ENCODE measurements around the gene MEX3A. TPM values are rescaled to one million over a fixed set of nuclear protein-coding genes. Genes with fewer than 3 reads are reported as not detected.

Gene MEX3A
- total RNA-seq, 1 donor from 2014 or later: 0.52 TPM

DNA sequence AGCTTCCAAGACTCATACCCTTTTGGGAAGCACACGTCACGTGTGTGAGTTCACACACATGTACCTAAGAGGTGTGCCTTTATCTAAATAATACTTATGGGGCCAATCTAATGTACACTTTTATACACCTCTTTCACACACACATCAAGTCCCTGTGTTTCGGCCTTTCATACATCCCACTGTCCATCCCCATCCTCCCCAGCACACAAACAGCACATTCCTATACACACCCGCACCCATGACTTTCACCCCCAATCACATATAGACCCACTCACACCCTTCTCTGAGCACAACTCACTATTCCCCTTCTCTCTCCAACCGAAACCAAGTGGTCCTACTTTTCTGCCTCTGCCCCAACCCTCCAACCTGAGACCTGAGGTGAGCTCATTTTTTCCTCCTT, 3.5 kb downstream of the MEX3A start:
- Histone ChIP-seq H3K4me1 (peaks cover 26% of the 10 kb centered on the region), H3K4me3 (no peak overlapping the region), H3K9me3 (no peaks in the 10 kb centered on the region), H3K27me3 (no peaks in the 10 kb centered on the region), H3K27ac (no peak overlapping the region), H3K36me3 (no peaks in the 10 kb centered on the region)
- ATAC-seq: no peak
- no peak for DNase-seq
- intact Hi-C loops (cut with DNase I): no loop called here
- no peak for TF ChIP-seq CTCF (IDR thresholded peaks at IDR 0.05)

DNA sequence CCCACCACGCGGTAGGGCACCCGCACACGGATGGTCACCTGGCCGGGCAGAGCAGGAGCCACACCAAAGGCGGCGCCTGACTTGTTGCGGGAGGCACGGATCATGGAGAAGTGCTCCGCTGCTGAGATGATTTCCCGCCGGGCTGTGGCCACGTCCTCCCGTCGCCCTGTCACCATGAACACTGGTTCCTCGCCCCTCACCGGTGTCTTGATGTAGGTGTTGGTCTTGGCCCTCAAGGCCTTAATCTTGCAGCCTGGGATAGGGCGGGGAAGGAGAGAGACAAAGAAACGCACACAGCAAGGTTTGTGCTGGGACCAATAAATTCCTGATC, 4.9 kb downstream of the MEX3A start:
- no peaks in the 10 kb centered on the region for H3K9me3 ChIP-seq
- no peak for DNase-seq
- peaks cover 17% of the 10 kb centered on the region for H3K4me1 ChIP-seq
- H3K36me3 ChIP-seq: no peaks in the 10 kb centered on the region
- peak overlapping the region; percentile 36 for H3K27ac ChIP-seq
- TF ChIP-seq CTCF (IDR thresholded peaks at IDR 0.05): no peak
- H3K4me3 ChIP-seq: no peak overlapping the region
- no peaks in the 10 kb centered on the region for H3K27me3 ChIP-seq
- no peak for ATAC-seq
- intact Hi-C loops (cut with DNase I): no loop called here

GRCh38 chr1:156076609-156077429, 5.4 kb downstream of the MEX3A start:
- H3K36me3 ChIP-seq: no peaks in the 10 kb centered on the region
- TF ChIP-seq CTCF (IDR thresholded peaks at IDR 0.05): no peak
- no peaks in the 10 kb centered on the region for H3K27me3 ChIP-seq
- H3K4me3 ChIP-seq: peak overlapping the region; percentile 54
- ATAC-seq: peak; percentile 77
- H3K27ac ChIP-seq: peak overlapping the region; percentile 36
- intact Hi-C loops (cut with DNase I): no loop called here
- H3K9me3 ChIP-seq: no peaks in the 10 kb centered on the region
- peak; percentile 74 for DNase-seq
- peaks cover 14% of the 10 kb centered on the region for H3K4me1 ChIP-seq

GRCh38 chr1:156075775-156076204, 6.5 kb downstream of the MEX3A start:
- H3K27me3 ChIP-seq: no peaks in the 10 kb centered on the region
- peaks cover 10% of the 10 kb centered on the region for H3K4me1 ChIP-seq
- no peak for DNase-seq
- H3K9me3 ChIP-seq: no peaks in the 10 kb centered on the region
- H3K27ac ChIP-seq: peak overlapping the region; percentile 30
- no peak for ATAC-seq
- H3K36me3 ChIP-seq: no peaks in the 10 kb centered on the region
- TF ChIP-seq CTCF (IDR thresholded peaks at IDR 0.05): no peak
- peak overlapping the region; percentile 54 for H3K4me3 ChIP-seq
- intact Hi-C loops (cut with DNase I): no loop called here

GRCh38 chr1:156075162-156075561, 7.1 kb downstream of the MEX3A start:
- Histone ChIP-seq H3K27ac (peak overlapping the region; percentile 30), H3K36me3 (no peaks in the 10 kb centered on the region), H3K4me3 (no peak overlapping the region), H3K9me3 (no peaks in the 10 kb centered on the region), H3K27me3 (no peaks in the 10 kb centered on the region), H3K4me1 (peaks cover 10% of the 10 kb centered on the region)
- intact Hi-C loops (cut with DNase I): no loop called here
- DNase-seq: no peak
- no peak for ATAC-seq
- no peak for TF ChIP-seq CTCF (IDR thresholded peaks at IDR 0.05)
